ENCODE measurements around the gene AGAP3. TPM values are rescaled to one million over a fixed set of nuclear protein-coding genes. Genes with fewer than 3 reads are reported as not detected.

Gene AGAP3
- polyA plus RNA-seq, 4 donors = 50.2 to 81.5 (median 72.6) TPM

GRCh38 chr7:151177310-151177709 is 91.0 kb downstream of the AGAP3 start:
- DNase-seq (ENCODE audit: low read depth in 4 of 4, low spot score in 3 of 4) = no peak

- DNase-seq (ENCODE audit: low read depth in 4 of 4, low spot score in 3 of 4) = no peak
Observed at GRCh38 chr7:151178236-151178635, 92.0 kb downstream of the AGAP3 start.

- no peak for DNase-seq (ENCODE audit: low read depth in 4 of 4, low spot score in 3 of 4)
Observed at GRCh38 chr7:151178831-151179230, 92.6 kb downstream of the AGAP3 start.

- no peak for DNase-seq (ENCODE audit: low read depth in 4 of 4, low spot score in 3 of 4)
Observed at GRCh38 chr7:151179287-151179860, 93.1 kb downstream of the AGAP3 start.

DNA sequence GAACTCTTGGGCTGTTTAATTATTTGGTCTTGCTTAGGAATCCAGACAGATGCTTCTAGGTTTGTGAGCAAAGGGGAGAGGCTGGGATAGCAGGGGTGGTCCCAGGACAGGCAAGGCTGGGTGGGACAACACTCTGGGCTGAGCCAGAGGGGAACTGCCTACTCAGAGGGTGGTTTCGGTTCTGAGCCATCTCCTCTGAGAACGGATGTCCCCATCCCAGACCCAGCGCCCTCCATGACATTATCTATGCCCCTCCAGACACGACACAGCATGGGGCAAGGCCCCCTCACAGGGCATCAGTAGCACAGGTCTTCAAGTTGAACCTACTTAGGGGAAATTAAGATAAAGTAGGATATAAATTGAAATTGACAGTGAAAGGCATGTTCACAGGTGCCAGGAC is 93.7 kb downstream of the AGAP3 start:
- DNase-seq (ENCODE audit: low read depth in 4 of 4, low spot score in 3 of 4) = no peak

GRCh38 chr7:151181011-151181431 is 94.7 kb downstream of the AGAP3 start:
- DNase-seq (ENCODE audit: low read depth in 4 of 4, low spot score in 3 of 4) = no peak

DNA sequence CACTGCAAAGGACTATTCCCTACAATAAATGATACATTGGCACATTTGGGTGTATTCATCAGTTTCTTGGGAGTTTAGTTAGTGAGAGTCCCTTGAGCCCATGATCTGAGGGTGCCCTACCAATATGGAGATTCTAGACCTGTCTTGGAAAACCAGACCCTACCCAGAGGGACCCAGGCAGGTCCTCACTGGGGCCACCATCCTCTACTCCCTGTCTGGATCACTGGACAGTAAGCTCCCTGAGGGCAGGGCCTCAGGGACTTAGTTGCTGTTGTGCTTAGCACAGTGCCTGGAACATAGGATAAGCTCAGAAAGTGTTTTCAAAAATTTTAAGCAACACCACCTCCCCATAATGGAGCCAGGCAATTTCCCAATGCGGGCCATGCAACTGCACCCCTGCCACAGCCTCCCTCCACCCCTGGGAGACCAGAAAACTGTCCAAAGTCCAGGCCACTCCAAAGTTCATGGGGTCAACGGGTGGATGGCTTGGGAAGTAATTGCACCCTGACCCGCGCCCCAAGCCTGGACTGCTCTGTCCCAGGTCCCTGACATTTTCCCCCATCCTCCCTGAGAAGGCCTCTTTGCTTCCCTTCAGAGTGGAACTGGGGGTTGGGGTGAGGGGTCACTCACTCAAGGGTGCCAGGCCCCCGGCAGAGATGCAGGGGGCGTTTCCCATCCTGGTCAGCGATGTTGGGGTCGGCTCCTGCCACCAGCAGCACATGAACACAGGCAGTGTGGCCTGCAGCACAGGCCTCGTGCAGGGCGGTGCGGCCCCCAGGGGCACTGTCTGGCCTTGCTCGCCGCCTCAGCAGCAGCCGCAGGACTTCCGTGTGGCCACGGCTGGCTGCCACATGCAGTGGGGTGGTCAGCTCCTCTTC is 99.7 kb downstream of the AGAP3 start:
- no peak for DNase-seq (ENCODE audit: low read depth in 4 of 4, low spot score in 3 of 4)

- no peak for DNase-seq (ENCODE audit: low read depth in 4 of 4, low spot score in 3 of 4)
Observed at GRCh38 chr7:151186640-151187408, 100.5 kb downstream of the AGAP3 start, which contains the start of gene ASB10. TSS of gene ASB10 (minus strand) at chr7:151187250. CDS start at chr7:151187130, 120 bp downstream.

DNA sequence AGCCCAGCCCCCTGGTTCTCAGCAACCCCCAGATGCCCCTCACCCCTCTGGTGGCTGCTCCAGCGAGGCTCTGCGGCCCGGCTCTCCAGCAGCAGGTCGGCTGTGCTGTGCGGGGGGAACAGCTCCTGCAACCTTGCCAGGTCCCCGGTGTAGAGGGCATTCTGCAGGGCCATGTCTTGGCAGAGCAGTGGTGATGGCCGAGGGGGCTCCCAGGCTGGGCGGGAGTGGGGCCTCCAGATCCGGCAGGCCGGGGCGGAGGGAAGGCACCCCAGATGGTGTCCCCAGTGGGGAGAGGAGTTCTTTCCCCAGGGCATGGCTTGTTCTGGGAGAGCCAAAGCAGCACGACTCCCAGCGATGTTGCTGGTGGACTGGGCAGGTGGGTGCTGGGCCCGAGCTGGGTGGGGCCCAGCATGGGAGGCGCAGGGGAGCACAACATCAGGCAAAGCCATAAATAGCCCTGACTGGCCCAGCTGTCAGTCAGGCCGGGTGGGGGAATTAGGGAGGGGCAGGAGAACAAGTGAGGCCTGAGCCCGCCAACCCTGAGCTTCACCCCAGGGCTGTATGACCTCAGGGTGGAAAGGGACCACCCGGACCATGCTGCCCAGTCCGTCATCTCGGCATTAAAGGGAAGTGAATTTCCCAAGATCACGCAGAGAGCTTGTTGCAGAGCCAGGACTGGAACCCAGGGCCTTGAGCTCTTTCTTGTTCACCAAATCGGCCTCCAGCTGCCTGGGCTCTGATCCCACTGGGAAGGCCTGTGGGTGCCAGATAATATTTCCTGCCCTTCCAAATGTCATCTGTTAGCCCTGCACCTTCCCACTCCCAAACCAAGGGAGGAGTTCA is 101.4 kb downstream of the AGAP3 start:
- DNase-seq (ENCODE audit: low read depth in 4 of 4, low spot score in 3 of 4) = no peak

DNA sequence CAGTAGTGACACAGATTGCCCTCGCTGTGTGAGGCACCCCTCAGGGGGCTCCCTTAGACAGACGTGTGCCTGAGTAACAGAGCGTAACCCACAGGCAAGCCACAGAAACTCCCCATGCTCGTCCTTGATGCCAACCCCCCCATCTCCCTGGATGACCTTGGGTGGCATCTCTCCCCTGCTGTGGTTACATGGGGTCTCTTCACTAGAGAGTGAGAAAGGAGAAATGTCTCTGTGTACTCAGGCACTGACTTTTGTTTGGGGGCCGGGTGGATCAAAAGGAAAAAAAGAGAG is 101.9 kb downstream of the AGAP3 start:
- no peak for DNase-seq (ENCODE audit: low read depth in 4 of 4, low spot score in 3 of 4)

DNA sequence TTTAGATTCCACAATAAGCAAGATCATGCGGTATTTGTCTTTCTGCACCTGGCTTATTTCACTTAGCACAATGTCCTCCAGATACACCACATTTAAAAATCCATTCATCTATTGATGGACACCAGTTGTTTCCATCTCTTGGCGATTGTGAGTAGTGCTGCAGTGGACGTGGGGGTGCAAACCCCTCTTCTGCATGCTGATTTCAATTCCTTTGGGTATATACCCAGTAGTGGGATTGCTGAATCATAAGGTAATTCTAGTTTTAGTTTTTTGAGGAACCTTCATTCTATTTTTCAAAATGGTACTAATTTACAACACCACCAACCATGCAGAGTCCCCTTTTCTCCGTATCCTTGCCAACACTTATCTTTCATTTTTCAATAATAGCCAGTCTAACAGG is 102.8 kb downstream of the AGAP3 start:
- DNase-seq (ENCODE audit: low read depth in 4 of 4, low spot score in 3 of 4) = no peak

- no peak for DNase-seq (ENCODE audit: low read depth in 4 of 4, low spot score in 3 of 4)
Observed at GRCh38 chr7:151191544-151191943, 105.3 kb downstream of the AGAP3 start.

DNA sequence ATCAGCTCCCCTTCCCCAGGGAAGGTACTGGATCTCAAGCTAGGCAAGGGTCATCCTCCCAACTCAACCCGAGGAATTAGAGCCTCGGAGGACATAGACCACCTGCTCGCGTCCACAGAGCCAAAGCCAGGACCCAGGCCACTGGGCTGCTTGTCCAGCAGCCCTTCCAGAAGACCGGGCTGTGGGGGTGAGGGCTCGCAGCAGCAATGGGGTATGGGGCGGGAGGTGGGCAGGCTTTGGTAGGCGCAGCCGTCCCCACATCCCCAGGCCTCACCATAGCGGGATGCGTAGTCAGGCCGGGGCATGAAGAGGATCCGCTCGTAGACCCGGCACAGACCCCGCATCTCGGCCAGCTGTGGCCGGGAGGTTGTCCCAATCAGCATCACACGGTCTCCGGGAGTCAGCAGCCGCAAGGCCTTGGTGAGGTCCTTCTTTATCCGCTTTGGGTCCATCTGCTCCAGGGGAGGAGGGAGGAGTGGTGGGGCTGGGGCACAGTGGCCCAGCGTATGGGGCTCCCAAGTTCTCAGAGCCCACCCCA is 105.8 kb downstream of the AGAP3 start:
- DNase-seq (ENCODE audit: low read depth in 4 of 4, low spot score in 3 of 4) = no peak

- no peak for DNase-seq (ENCODE audit: low read depth in 4 of 4, low spot score in 3 of 4)
Observed at GRCh38 chr7:151193203-151193978, 107.1 kb downstream of the AGAP3 start.

Other genes with a start within 250 kb of the AGAP3 start
- gene AOC1, start 234.0 kb upstream of the AGAP3 start, polyA plus RNA-seq (ENCODE audit: insufficient read length in 4 of 4) = 100 to 1,000 TPM in 1 of 4 donors, 10 to 100 TPM in 2, 1 to 10 TPM in 1; 1.0 to 121 (median 49.9) TPM
- gene KCNH2, start 108.2 kb upstream of the AGAP3 start, polyA plus RNA-seq (ENCODE audit: insufficient read length in 4 of 4) = 10 to 100 TPM in 3 of 4 donors, 1 to 10 TPM in 1; 9.8 to 17.5 (median 15.7) TPM
- gene NOS3, start 95.5 kb upstream of the AGAP3 start, polyA plus RNA-seq (ENCODE audit: insufficient read length in 4 of 4) = 10 to 100 TPM in 1 of 4 donors, 1 to 10 TPM in 3; 6.2 to 15.2 (median 8.5) TPM
- 1 to 10 TPM; 1.2 to 3.5 (median 1.5) TPM for gene ATG9B, start 62.0 kb upstream of the AGAP3 start, polyA plus RNA-seq (ENCODE audit: insufficient read length in 4 of 4)
- gene ABCB8, start 58.0 kb upstream of the AGAP3 start, polyA plus RNA-seq (ENCODE audit: insufficient read length in 4 of 4) = 10 to 100 TPM; 16.9 to 35.2 (median 21.1) TPM
- 1 to 10 TPM; 1.8 to 3.0 (median 2.7) TPM for gene ASIC3, start 37.9 kb upstream of the AGAP3 start, polyA plus RNA-seq (ENCODE audit: insufficient read length in 4 of 4)
- gene CDK5, start 28.6 kb upstream of the AGAP3 start, polyA plus RNA-seq (ENCODE audit: insufficient read length in 4 of 4) = 10 to 100 TPM; 12.3 to 18.5 (median 17.2) TPM
- 100 to 1,000 TPM in 1 of 4 donors, 10 to 100 TPM in 3; 59.9 to 127 (median 81.9) TPM for gene SLC4A2, start 26.9 kb upstream of the AGAP3 start, polyA plus RNA-seq (ENCODE audit: insufficient read length in 4 of 4)
- gene FASTK, start 5.7 kb upstream of the AGAP3 start, polyA plus RNA-seq (ENCODE audit: insufficient read length in 4 of 4) = 10 to 100 TPM; 41.3 to 74.7 (median 47.8) TPM
- 10 to 100 TPM; 19.9 to 39.3 (median 25.6) TPM for gene TMUB1, start 3.0 kb upstream of the AGAP3 start, polyA plus RNA-seq (ENCODE audit: insufficient read length in 4 of 4)
- gene GBX1, start 81.2 kb downstream of the AGAP3 start, polyA plus RNA-seq (ENCODE audit: insufficient read length in 4 of 4) = under 1 TPM in 2 of 4 donors, not detected in 2; 0.27 to 0.34 TPM
- not detected for gene ASB10, start 100.8 kb downstream of the AGAP3 start, polyA plus RNA-seq (ENCODE audit: insufficient read length in 4 of 4)
- gene H2BK1, start 124.0 kb downstream of the AGAP3 start, polyA plus RNA-seq (ENCODE audit: insufficient read length in 4 of 4) = not detected
- 10 to 100 TPM; 21.5 to 28.2 (median 25.5) TPM for gene ABCF2, start 140.7 kb downstream of the AGAP3 start, polyA plus RNA-seq (ENCODE audit: insufficient read length in 4 of 4)
- gene CHPF2, start 146.0 kb downstream of the AGAP3 start, polyA plus RNA-seq (ENCODE audit: insufficient read length in 4 of 4) = 10 to 100 TPM; 23.3 to 27.1 (median 25.6) TPM
- 10 to 100 TPM; 64.8 to 92.8 (median 84.6) TPM for gene SMARCD3, start 162.2 kb downstream of the AGAP3 start, polyA plus RNA-seq (ENCODE audit: insufficient read length in 4 of 4)

Measured in left renal pelvis (tissue), 4 donors.